ENCODE data around the gene PLPP1.

PLPP1 gene

DNA sequence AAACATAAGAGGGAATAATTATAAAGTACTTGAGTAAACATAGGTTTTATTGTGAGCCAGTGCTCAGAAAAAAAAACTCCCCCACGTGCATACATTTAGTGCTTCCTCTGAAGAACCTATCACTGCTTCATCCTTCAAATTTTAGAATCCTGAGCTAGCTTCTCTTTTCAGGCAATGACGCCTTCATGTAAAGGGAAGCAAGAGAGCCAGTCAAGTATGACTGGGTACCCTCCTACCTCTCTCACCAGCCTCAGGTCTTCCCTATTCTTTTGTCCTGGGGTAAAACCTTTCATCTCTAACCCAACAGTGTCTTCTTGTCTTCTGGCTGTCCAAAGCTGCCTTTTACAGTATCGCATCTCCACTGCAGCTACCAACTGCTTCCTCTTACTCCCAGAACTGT is 32.0 kb downstream of the PLPP1 start:
- H3K27ac ChIP-seq (ENCODE audit: low read depth, low read length), result no peak overlapping the region
- H3K9ac ChIP-seq (ENCODE audit: low read length), result no peak overlapping the region
- H3K4me1 ChIP-seq (ENCODE audit: control insufficient read depth, insufficient read depth, low read length), result peaks cover 29% of the 10 kb centered on the region
- no peaks in the 10 kb centered on the region for H3K9me3 ChIP-seq (ENCODE audit: control insufficient read depth, insufficient read depth, low read depth, low read length)
- no peaks in the 10 kb centered on the region for H3K36me3 ChIP-seq (ENCODE audit: control insufficient read depth, insufficient read depth, low read length)
- no peaks in the 10 kb centered on the region for H3K27me3 ChIP-seq (ENCODE audit: control insufficient read depth, insufficient read depth, low read length)
- no peak overlapping the region for H3K4me3 ChIP-seq (ENCODE audit: low read depth, low read length)

DNA sequence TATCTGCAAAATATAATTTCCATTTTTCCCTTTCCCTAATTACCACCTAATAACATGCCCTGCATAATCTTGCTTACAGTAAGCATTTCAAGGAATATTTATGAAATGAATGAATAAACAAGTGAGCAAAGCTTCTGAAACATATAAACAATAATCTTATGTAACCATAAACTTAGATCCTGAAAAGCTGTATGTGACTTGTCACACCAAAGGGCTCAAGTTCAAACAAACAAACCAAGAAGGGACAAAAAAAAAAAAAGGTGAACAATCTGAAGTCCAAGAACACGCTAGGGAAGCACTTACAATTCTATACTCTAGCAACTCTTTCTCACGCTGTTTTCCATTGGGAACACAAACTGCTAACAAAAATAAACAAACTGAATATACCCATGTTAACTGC is 36.3 kb downstream of the PLPP1 start:
- no peak overlapping the region for H3K4me3 ChIP-seq (ENCODE audit: low read depth, low read length)
- no peak overlapping the region for H3K9ac ChIP-seq (ENCODE audit: low read length)
- H3K9me3 ChIP-seq (ENCODE audit: control insufficient read depth, insufficient read depth, low read depth, low read length), result no peaks in the 10 kb centered on the region
- H3K27me3 ChIP-seq (ENCODE audit: control insufficient read depth, insufficient read depth, low read length), result no peaks in the 10 kb centered on the region
- H3K36me3 ChIP-seq (ENCODE audit: control insufficient read depth, insufficient read depth, low read length), result no peaks in the 10 kb centered on the region
- peaks cover 44% of the 10 kb centered on the region for H3K4me1 ChIP-seq (ENCODE audit: control insufficient read depth, insufficient read depth, low read length)
- 0 out of 2 replicates have a peak overlapping the region, but pooled peaks have one; percentile 49 for H3K27ac ChIP-seq (ENCODE audit: low read depth, low read length)

DNA sequence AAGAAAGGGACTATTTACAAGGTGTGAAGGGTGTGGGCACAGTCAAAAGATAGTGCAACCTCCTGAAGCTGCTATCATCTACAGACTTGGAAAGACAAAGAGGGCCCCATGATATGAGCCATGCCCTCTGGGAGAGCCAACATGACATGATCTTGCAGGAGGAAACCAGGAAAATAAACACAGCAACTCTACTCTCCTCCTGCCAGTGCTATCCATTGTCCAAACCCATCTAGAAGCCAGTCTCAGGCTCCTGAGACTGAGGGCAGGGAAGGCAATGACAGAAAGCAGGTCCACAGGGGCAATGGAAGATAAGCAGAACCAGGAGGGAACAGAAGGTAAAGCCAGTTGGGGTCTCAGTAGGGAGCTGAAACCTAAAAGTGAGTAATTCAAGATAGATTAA is 37.1 kb downstream of the PLPP1 start:
- Histone ChIP-seq H3K9ac (ENCODE audit: low read length) (no peak overlapping the region), H3K4me3 (ENCODE audit: low read depth, low read length) (no peak overlapping the region), H3K27ac (ENCODE audit: low read depth, low read length) (0 out of 2 replicates have a peak overlapping the region, but pooled peaks have one; percentile 49), H3K4me1 (ENCODE audit: control insufficient read depth, insufficient read depth, low read length) (peaks cover 39% of the 10 kb centered on the region), H3K9me3 (ENCODE audit: control insufficient read depth, insufficient read depth, low read depth, low read length) (no peaks in the 10 kb centered on the region), H3K27me3 (ENCODE audit: control insufficient read depth, insufficient read depth, low read length) (no peaks in the 10 kb centered on the region), H3K36me3 (ENCODE audit: control insufficient read depth, insufficient read depth, low read length) (no peaks in the 10 kb centered on the region)

DNA sequence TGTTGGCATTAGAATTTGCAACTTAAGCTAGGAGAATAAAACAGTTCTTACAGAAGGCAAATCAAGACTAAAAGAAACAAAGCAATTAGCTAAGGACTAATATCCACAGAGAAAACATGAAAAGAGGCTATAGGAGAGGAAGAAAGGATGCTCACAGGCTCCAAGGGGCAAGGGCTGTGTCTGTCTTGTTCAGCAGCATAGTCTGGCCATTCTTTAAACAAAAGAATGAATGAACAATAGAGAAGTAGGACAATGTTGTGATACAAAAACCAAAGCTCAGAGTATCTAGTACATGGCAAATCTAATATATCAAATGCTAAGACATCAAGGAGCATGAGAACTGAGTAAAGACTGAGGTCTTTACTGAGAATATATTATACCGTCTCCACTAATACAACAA is 39.5 kb downstream of the PLPP1 start:
- Histone ChIP-seq H3K9ac (ENCODE audit: low read length) (no peak overlapping the region), H3K27me3 (ENCODE audit: control insufficient read depth, insufficient read depth, low read length) (no peaks in the 10 kb centered on the region), H3K36me3 (ENCODE audit: control insufficient read depth, insufficient read depth, low read length) (peaks cover 10% of the 10 kb centered on the region), H3K9me3 (ENCODE audit: control insufficient read depth, insufficient read depth, low read depth, low read length) (no peaks in the 10 kb centered on the region), H3K4me3 (ENCODE audit: low read depth, low read length) (no peak overlapping the region), H3K4me1 (ENCODE audit: control insufficient read depth, insufficient read depth, low read length) (peaks cover 45% of the 10 kb centered on the region), H3K27ac (ENCODE audit: low read depth, low read length) (no peak overlapping the region)

DNA sequence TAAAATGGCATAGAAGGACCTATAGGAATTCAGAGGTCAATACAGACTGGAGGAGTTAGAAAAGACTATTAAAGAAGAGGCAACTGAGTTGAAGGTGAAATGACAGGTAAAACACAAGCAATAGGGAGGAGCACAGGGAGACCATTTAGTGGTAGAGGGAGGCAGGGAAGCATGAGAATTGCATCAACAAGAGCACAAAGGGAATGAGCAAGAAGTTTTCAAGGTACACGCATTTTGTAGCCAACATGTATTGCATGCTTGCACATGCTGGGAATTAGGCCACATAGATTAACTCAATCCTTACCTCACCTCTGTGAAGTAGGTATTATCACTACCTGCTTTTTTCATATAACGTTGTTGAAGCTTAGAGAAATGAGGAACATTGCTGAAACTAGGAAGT is 42.3 kb downstream of the PLPP1 start:
- Histone ChIP-seq H3K9me3 (ENCODE audit: control insufficient read depth, insufficient read depth, low read depth, low read length) (no peaks in the 10 kb centered on the region), H3K27ac (ENCODE audit: low read depth, low read length) (peak overlapping the region; percentile 4; the same call in 1 of the 2 replicates), H3K27me3 (ENCODE audit: control insufficient read depth, insufficient read depth, low read length) (no peaks in the 10 kb centered on the region), H3K4me1 (ENCODE audit: control insufficient read depth, insufficient read depth, low read length) (peaks cover 26% of the 10 kb centered on the region), H3K4me3 (ENCODE audit: low read depth, low read length) (no peak overlapping the region), H3K9ac (ENCODE audit: low read length) (no peak overlapping the region), H3K36me3 (ENCODE audit: control insufficient read depth, insufficient read depth, low read length) (peaks cover 11% of the 10 kb centered on the region)

DNA sequence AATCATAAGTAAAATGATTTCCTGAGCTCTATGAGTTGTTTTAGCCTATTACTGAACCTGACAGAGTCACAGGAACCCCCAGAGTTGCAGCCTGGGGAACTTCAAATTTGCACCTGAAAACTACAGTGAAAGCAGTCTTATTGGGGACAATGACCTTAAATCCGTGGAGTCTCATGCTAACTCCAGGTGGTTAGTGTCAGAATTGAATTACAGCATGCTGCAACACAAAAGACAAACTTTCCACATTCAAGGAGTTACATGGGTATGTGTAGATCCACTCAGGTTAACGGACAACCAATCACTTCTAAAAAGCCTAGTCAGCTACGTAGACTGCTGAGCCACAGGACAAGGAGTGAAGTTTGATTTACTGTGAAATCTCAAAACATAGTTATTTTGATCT is 49.7 kb downstream of the PLPP1 start:
- Histone ChIP-seq H3K36me3 (ENCODE audit: control insufficient read depth, insufficient read depth, low read length) (no peaks in the 10 kb centered on the region), H3K27me3 (ENCODE audit: control insufficient read depth, insufficient read depth, low read length) (no peaks in the 10 kb centered on the region), H3K27ac (ENCODE audit: low read depth, low read length) (peak overlapping the region; percentile 95), H3K4me3 (ENCODE audit: low read depth, low read length) (peak overlapping the region; percentile 41), H3K9ac (ENCODE audit: low read length) (peak overlapping the region; percentile 3), H3K9me3 (ENCODE audit: control insufficient read depth, insufficient read depth, low read depth, low read length) (no peaks in the 10 kb centered on the region), H3K4me1 (ENCODE audit: control insufficient read depth, insufficient read depth, low read length) (peaks cover 40% of the 10 kb centered on the region)

DNA sequence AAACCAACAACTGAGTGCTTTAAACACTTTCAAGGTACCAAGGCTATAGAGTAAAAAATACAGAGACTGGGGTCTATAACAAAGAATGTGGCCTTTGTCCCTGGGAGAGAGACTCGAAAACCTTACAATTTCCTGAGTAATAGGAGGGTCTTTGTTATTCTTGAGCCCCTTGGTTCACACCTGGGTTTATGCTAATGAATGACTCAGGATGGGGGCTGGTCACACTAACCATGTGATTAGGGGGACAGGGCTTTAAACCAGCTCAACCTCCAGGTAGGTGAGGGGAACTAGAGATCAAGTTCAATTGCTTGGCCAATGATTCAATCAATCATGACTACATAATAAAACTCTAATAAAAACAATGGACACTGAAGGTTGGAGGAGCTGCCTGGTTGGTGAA is 50.2 kb downstream of the PLPP1 start:
- Histone ChIP-seq H3K36me3 (ENCODE audit: control insufficient read depth, insufficient read depth, low read length) (no peaks in the 10 kb centered on the region), H3K27me3 (ENCODE audit: control insufficient read depth, insufficient read depth, low read length) (no peaks in the 10 kb centered on the region), H3K27ac (ENCODE audit: low read depth, low read length) (peak overlapping the region; percentile 95), H3K9me3 (ENCODE audit: control insufficient read depth, insufficient read depth, low read depth, low read length) (no peaks in the 10 kb centered on the region), H3K9ac (ENCODE audit: low read length) (peak overlapping the region; percentile 53), H3K4me3 (ENCODE audit: low read depth, low read length) (peak overlapping the region; percentile 41), H3K4me1 (ENCODE audit: control insufficient read depth, insufficient read depth, low read length) (peaks cover 38% of the 10 kb centered on the region)

DNA sequence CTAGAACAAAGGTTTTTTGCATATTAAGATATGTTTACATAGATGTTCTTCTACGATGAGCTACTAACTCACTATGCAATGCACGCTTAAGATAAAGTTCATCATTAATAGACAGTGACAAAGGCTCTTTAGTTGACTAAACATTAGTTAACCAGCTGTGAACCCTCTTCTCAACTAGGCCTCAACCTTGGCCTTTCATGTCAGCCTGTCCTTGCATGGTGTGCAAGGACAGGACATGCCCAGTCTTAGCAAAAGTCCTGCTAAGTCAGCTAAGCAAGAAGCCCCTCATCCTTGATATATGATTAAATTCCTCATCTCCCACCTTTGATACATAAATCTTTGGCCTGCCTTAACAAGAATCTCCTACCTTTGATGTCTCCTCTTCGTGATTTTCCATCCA is 50.9 kb downstream of the PLPP1 start:
- Histone ChIP-seq H3K4me3 (ENCODE audit: low read depth, low read length) (peak overlapping the region; percentile 10; the same call in 1 of the 2 replicates), H3K27ac (ENCODE audit: low read depth, low read length) (peak overlapping the region; percentile 95)

DNA sequence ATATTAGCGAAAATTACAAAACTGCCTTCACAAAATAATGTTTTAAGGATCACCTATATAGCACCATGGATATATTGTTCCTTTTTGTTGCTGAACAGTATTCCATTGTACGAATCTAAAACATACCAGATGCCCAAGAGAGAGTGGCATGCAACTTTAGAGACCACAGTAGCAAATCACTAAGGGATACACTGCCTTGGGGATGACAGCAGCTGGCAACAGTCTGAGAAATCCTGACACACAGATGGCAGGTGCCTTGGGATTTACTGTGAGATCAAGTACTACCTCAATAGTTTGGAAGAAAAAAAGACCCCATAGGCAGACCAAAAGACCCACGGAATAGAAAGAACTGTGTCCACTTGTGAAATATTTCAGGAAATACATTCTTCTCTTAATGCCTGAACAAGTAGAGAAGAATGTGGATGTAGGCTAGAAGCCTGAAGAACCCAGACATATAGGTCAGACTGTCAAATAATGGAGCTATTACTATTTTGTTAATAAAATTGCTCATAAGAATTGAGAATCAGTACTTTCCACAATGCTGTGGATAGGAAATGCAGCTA is 53.4 kb downstream of the PLPP1 start:
- peaks cover 41% of the 10 kb centered on the region for H3K4me1 ChIP-seq (ENCODE audit: control insufficient read depth, insufficient read depth, low read length)
- H3K27ac ChIP-seq (ENCODE audit: low read depth, low read length), result no peak overlapping the region
- no peaks in the 10 kb centered on the region for H3K36me3 ChIP-seq (ENCODE audit: control insufficient read depth, insufficient read depth, low read length)
- no peak overlapping the region for H3K9ac ChIP-seq (ENCODE audit: low read length)
- no peak overlapping the region for H3K4me3 ChIP-seq (ENCODE audit: low read depth, low read length)
- H3K27me3 ChIP-seq (ENCODE audit: control insufficient read depth, insufficient read depth, low read length), result no peaks in the 10 kb centered on the region
- no peaks in the 10 kb centered on the region for H3K9me3 ChIP-seq (ENCODE audit: control insufficient read depth, insufficient read depth, low read depth, low read length)

More for the DNA sequence above, 50.9 kb downstream of the PLPP1 start:
- Histone ChIP-seq H3K9me3 (ENCODE audit: control insufficient read depth, insufficient read depth, low read depth, low read length) (no peaks in the 10 kb centered on the region), H3K36me3 (ENCODE audit: control insufficient read depth, insufficient read depth, low read length) (no peaks in the 10 kb centered on the region), H3K27me3 (ENCODE audit: control insufficient read depth, insufficient read depth, low read length) (no peaks in the 10 kb centered on the region), H3K9ac (ENCODE audit: low read length) (peak overlapping the region; percentile 63), H3K4me1 (ENCODE audit: control insufficient read depth, insufficient read depth, low read length) (peaks cover 38% of the 10 kb centered on the region)

DNA sequence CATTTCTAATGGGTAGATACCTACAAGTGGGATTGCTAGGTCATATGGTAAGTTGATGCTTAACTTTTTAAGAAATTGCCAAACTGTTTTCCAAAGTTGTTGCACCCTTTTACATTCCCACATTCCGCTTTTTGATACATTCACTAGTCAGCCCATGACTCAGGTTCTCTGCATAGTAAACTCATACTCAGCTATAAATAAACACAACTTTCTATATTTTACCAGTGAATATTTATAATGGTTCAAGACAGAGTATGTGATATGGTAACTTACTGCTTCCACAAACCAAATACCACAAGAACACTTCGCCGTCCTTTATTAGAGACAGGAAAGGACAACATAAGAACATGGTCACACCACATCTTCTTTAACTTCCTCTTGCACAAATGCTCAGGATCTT is 54.0 kb downstream of the PLPP1 start:
- Histone ChIP-seq H3K4me1 (ENCODE audit: control insufficient read depth, insufficient read depth, low read length) (peaks cover 40% of the 10 kb centered on the region), H3K36me3 (ENCODE audit: control insufficient read depth, insufficient read depth, low read length) (no peaks in the 10 kb centered on the region), H3K4me3 (ENCODE audit: low read depth, low read length) (no peak overlapping the region), H3K27me3 (ENCODE audit: control insufficient read depth, insufficient read depth, low read length) (no peaks in the 10 kb centered on the region), H3K9me3 (ENCODE audit: control insufficient read depth, insufficient read depth, low read depth, low read length) (no peaks in the 10 kb centered on the region), H3K27ac (ENCODE audit: low read depth, low read length) (no peak overlapping the region), H3K9ac (ENCODE audit: low read length) (no peak overlapping the region)

DNA sequence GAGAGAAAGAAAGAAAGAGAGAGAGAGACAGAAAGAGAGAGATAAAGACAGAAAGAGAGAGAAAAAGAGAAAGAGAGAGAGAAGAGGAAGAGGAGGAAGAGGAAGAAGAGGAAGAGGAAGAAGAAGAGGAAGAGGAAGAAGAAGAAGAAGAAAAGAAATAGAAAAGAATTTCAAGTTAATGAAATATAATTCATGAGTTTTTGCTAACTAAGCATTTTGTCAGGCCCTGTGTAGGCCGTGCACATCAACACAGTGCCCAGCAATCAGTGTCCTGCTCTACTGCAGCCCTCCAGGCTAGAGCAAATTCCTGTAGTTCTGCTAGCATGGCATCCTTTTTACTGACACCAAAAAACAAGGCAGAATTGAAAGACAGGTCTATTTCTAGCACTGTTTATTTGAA is 62.1 kb downstream of the PLPP1 start:
- Histone ChIP-seq H3K27ac (ENCODE audit: low read depth, low read length) (no peak overlapping the region), H3K9me3 (ENCODE audit: control insufficient read depth, insufficient read depth, low read depth, low read length) (no peaks in the 10 kb centered on the region), H3K36me3 (ENCODE audit: control insufficient read depth, insufficient read depth, low read length) (peaks cover 7% of the 10 kb centered on the region), H3K4me3 (ENCODE audit: low read depth, low read length) (no peak overlapping the region), H3K27me3 (ENCODE audit: control insufficient read depth, insufficient read depth, low read length) (no peaks in the 10 kb centered on the region), H3K4me1 (ENCODE audit: control insufficient read depth, insufficient read depth, low read length) (peaks cover 12% of the 10 kb centered on the region), H3K9ac (ENCODE audit: low read length) (no peak overlapping the region)
